Gastrocnemius medialis (tissue), 4 donors: ENCODE results near the gene SPDYE6. TPM values are rescaled to one million over a fixed set of nuclear protein-coding genes. Genes with fewer than 3 reads are reported as not detected.
A peak's percentile ranks its signal among the peaks of the same experiment; 100 is the strongest.

ENCODE experiments used
- ATAC-seq, 2 donors: fragments of 150-250 bp; one replicate each; pipeline ENCODE4 v1.9.1; 2016
- DNase-seq, 2 donors: peaks; one replicate each; pipeline ENCODE4 v3.0.0-alpha.2; 2019
- H3K27ac ChIP-seq, 4 donors: fragments of 200-600 bp; sonication (generic); 1 replicate in 1 of 4; 2 replicates in 3 of 4; pipeline ENCODE4 v1.5.1; 2016 to 2018; ENCODE audit warnings: mild to moderate bottlenecking in 2 of 4, moderate library complexity in 1 of 4
- H3K27me3 ChIP-seq, 3 donors: fragments of 200-600 bp; sonication (generic) in 2 of 3; 1 replicate in 1 of 3; 2 replicates in 2 of 3; pipeline versions ENCODE4 v1.5.1 to v1.6.0; 2016 to 2019; ENCODE audit warnings: mild to moderate bottlenecking in 1 of 3, moderate library complexity in 1 of 3
- H3K36me3 ChIP-seq, 2 donors: fragments of 200-600 bp; sonication (generic) in 1 of 2; one replicate each; pipeline ENCODE4 v1.5.1; 2017 to 2018
- H3K4me1 ChIP-seq, 2 donors: fragments of 200-600 bp; sonication (generic) in 1 of 2; one replicate each; pipeline ENCODE4 v1.5.1; 2016 to 2017; ENCODE audit warnings: mild to moderate bottlenecking in 2 of 2
- H3K4me3 ChIP-seq, 4 donors: fragments of 200-600 bp; sonication (generic) in 3 of 4; 1 replicate in 1 of 4; 2 replicates in 3 of 4; pipeline ENCODE4 v1.5.1; 2016 to 2019; ENCODE audit warnings: mild to moderate bottlenecking in 2 of 4
- H3K9me3 ChIP-seq, 3 donors: fragments of 200-600 bp; sonication (generic) in 2 of 3; 1 replicate in 1 of 3; 2 replicates in 2 of 3; pipeline ENCODE4 v1.5.1; 2016 to 2019
- CTCF ChIP-seq, 5 experiments: fragments of 450-650 bp in 3 of 5; fragments of 200-600 bp in 2 of 5; sonication (generic) in 2 of 5; IDR thresholded peaks in 4 of 5; conservative IDR thresholded peaks in 1 of 5; 1 replicate in 4 of 5; 2 replicates in 1 of 5; pipeline ENCODE4 v1.5.1; 2016 to 2019; ENCODE audit warnings: antibody characterized with exemption in 5 of 5, mild to moderate bottlenecking in 3 of 5, moderate library complexity in 3 of 5
- POLR2A ChIP-seq, 2 donors: fragments of 450-650 bp; IDR thresholded peaks; one replicate each; pipeline ENCODE4 v1.6.1; 2017; ENCODE audit warnings: antibody characterized with exemption in 2 of 2, mild to moderate bottlenecking in 2 of 2, moderate library complexity in 2 of 2
- in situ Hi-C, 4 donors: fragments of 200-750 bp; cut with MboI; loops; one replicate each; pipeline versions ENCODE4 v1.15.0 to v1.8.0; 2017; ENCODE audit warnings: low sequenced_read_pairs in 4 of 4
- intact Hi-C: fragments of 100-400 bp; cut with DNase I; formaldehyde crosslinking; loops from one replicate; pipeline ENCODE4 v1.15.1; 2023; ENCODE audit warnings: low total_unique reads
- total RNA-seq, 4 donors: library from RNA; depleted of rRNA; stranded (reverse); fragments of >200 nt; gene quantifications; one replicate each; pipeline versions ENCODE4 v1.1.0 to v1.2.3, GENCODE V29; 2016

SPDYE6 gene
- total RNA-seq, 4 donors from 2014 or later: not detected

GRCh38 chr7:102393467-102393866, 37.2 kb upstream of the SPDYE6 start:
- Histone ChIP-seq H3K27ac (no peak overlapping the region), H3K9me3 (no peaks in the 10 kb centered on the region), H3K36me3 (no peaks in the 10 kb centered on the region), H3K4me3 (no peak overlapping the region), H3K4me1 (peaks cover 7 to 13% of the 10 kb centered on the region in 2 donors), H3K27me3 (no peaks in the 10 kb centered on the region)
- TF ChIP-seq POLR2A (IDR thresholded peaks at IDR 0.05) (no peak), CTCF (IDR thresholded peaks at IDR 0.05 in 4 of 5, conservative IDR thresholded peaks at IDR 0.05 in 1 of 5) (no peak)
- intact Hi-C loops: no loop called here
- ATAC-seq: no peak
- in situ Hi-C loops: loop anchor here (5.0 to 25.0 kb wide), 2 partner anchors 111 to 856 kb away; no protein-coding TSS in a partner anchor
- no peak for DNase-seq

GRCh38 chr7:102392330-102392729, 36.1 kb upstream of the SPDYE6 start:
- no peak overlapping the region for H3K27ac ChIP-seq
- in situ Hi-C loops (loop anchor here (5.0 to 25.0 kb wide), 2 partner anchors 110 to 855 kb away; no protein-coding TSS in a partner anchor), intact Hi-C loops (no loop called here)
- no peak overlapping the region for H3K4me3 ChIP-seq
- peaks cover 6 to 11% of the 10 kb centered on the region in 2 donors for H3K4me1 ChIP-seq
- H3K27me3 ChIP-seq: no peaks in the 10 kb centered on the region
- H3K36me3 ChIP-seq: no peaks in the 10 kb centered on the region
- DNase-seq (no peak), ATAC-seq (no peak)
- no peaks in the 10 kb centered on the region for H3K9me3 ChIP-seq
- TF ChIP-seq POLR2A (IDR thresholded peaks at IDR 0.05): no peak
- no peak for TF ChIP-seq CTCF (IDR thresholded peaks at IDR 0.05 in 4 of 5, conservative IDR thresholded peaks at IDR 0.05 in 1 of 5)

- Histone ChIP-seq H3K9me3 (no peaks in the 10 kb centered on the region), H3K27me3 (no peaks in the 10 kb centered on the region), H3K27ac (no peak overlapping the region), H3K4me3 (no peak overlapping the region), H3K36me3 (peaks cover 0 to 4% of the 10 kb centered on the region in 2 donors), H3K4me1 (peaks cover 0 to 5% of the 10 kb centered on the region in 2 donors)
- ATAC-seq (peak; percentile 88 to 91), DNase-seq (peak; percentile 62 to 81)
- in situ Hi-C loops (loop anchor here (5.0 to 25.0 kb wide), 2 partner anchors 109 to 854 kb away; no protein-coding TSS in a partner anchor), intact Hi-C loops (loop anchor here (1.0 kb wide), 1 partner anchor 112 kb away; no protein-coding TSS in a partner anchor)
- TF ChIP-seq POLR2A (IDR thresholded peaks at IDR 0.05) (no peak), CTCF (IDR thresholded peaks at IDR 0.05 in 4 of 5, conservative IDR thresholded peaks at IDR 0.05 in 1 of 5) (peak; percentile 91 to 96 (median 94))
Observed at GRCh38 chr7:102390697-102391484, 34.6 kb upstream of the SPDYE6 start.

GRCh38 chr7:102389810-102390209, 33.6 kb upstream of the SPDYE6 start:
- no peak for DNase-seq
- Histone ChIP-seq H3K27me3 (no peaks in the 10 kb centered on the region), H3K36me3 (peaks cover 0 to 8% of the 10 kb centered on the region in 2 donors), H3K4me1 (no peaks in the 10 kb centered on the region), H3K27ac (peak overlapping the region in 1 of 4 donors; percentile 2), H3K4me3 (no peak overlapping the region), H3K9me3 (no peaks in the 10 kb centered on the region)
- intact Hi-C loops (loop anchor here (1.0 kb wide), 1 partner anchor 111 kb away; no protein-coding TSS in a partner anchor), in situ Hi-C loops (loop anchor here (5.0 to 25.0 kb wide), 2 partner anchors 108 to 853 kb away; no protein-coding TSS in a partner anchor)
- TF ChIP-seq POLR2A (IDR thresholded peaks at IDR 0.05) (no peak), CTCF (IDR thresholded peaks at IDR 0.05 in 4 of 5, conservative IDR thresholded peaks at IDR 0.05 in 1 of 5) (no peak)
- no peak for ATAC-seq
